Upper lobe of left lung (tissue), 4 donors: ENCODE results near the gene PDE4B.
"Not testable (repeated sequence)": the region's sequence is repeated elsewhere in the genome, so short reads cannot be mapped to it uniquely, and the experiment has no call there.

Source experiments
- CTCF ChIP-seq, 6 experiments: fragments of 450-650 bp in 4 of 6; fragments of 200-600 bp in 2 of 6; sonication (generic) in 2 of 6; IDR thresholded peaks; one replicate each; pipeline ENCODE4 v1.5.1; 2016 to 2019; ENCODE audit warnings: antibody characterized with exemption in 6 of 6
- EP300 ChIP-seq, 4 donors: sonication (generic); formaldehyde crosslinking; IDR thresholded peaks; one replicate each; pipeline ENCODE4 v1.5.1; 2017; ENCODE audit warnings: antibody characterized with exemption in 4 of 4, control low read depth in 2 of 4
- POLR2AphosphoS5 ChIP-seq, 2 donors: sonication (generic); formaldehyde crosslinking; IDR thresholded peaks; one replicate each; pipeline ENCODE4 v1.5.1; 2017; ENCODE audit warnings: antibody characterized with exemption in 2 of 2

- not testable (repeated sequence) for TF ChIP-seq CTCF, EP300, POLR2AphosphoS5 (IDR thresholded peaks at IDR 0.05)
Observed at GRCh38 chr1:66057448-66057847, 264.8 kb downstream of the PDE4B start.
